ENCODE measurements around the gene RBM3. TPM values are rescaled to one million over a fixed set of nuclear protein-coding genes. Genes with fewer than 3 reads are reported as not detected.

The RBM3 gene
- polyA plus RNA-seq, 3 donors, result 187 to 302 (median 203) TPM

DNA sequence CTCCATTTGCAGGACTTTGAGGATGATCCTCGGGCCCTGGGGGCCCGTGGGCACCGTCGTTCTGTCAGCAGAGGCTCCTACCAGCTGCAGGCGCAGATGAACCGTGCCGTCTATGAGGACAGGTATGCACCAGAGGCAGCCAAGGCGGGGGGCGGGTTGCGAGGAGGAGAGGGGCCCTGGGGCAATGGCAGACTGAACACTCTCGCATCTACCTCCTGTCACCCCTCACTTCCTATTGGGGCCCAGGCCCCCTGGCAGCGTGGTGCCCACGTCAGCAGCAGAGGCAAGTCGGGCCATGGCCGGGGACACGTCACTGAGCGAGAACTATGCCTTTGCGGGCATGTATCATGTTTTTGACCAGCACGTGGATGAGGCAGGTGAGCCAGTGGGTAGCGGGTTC is 25.1 kb downstream of the RBM3 start:
- DNase-seq, result no peak
- intact Hi-C loops (cut with micrococcal nuclease), result no loop called here

GRCh38 chrX:48600226-48600625 is 25.9 kb downstream of the RBM3 start:
- no peak overlapping the region for H3K4me3 ChIP-seq (replicated peaks in 1 of 3; ENCODE audit: low read depth in 2 of 3, low read length in 3 of 3)
- TF ChIP-seq, protein P1, sequence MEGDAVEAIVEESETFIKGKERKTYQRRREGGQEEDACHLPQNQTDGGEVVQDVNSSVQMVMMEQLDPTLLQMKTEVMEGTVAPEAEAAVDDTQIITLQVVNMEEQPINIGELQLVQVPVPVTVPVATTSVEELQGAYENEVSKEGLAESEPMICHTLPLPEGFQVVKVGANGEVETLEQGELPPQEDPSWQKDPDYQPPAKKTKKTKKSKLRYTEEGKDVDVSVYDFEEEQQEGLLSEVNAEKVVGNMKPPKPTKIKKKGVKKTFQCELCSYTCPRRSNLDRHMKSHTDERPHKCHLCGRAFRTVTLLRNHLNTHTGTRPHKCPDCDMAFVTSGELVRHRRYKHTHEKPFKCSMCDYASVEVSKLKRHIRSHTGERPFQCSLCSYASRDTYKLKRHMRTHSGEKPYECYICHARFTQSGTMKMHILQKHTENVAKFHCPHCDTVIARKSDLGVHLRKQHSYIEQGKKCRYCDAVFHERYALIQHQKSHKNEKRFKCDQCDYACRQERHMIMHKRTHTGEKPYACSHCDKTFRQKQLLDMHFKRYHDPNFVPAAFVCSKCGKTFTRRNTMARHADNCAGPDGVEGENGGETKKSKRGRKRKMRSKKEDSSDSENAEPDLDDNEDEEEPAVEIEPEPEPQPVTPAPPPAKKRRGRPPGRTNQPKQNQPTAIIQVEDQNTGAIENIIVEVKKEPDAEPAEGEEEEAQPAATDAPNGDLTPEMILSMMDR (IDR thresholded peaks at IDR 0.05), result no peak
- Mint-ChIP-seq H3K4me1 (peaks cover 6% of the 10 kb centered on the region), H3K27ac (no peak overlapping the region), H3K36me3 (peaks cover 46 to 63% of the 10 kb centered on the region in 2 donors), H3K9me3 (peaks cover 0 to 10% (median 7%) of the 10 kb centered on the region in 7 donors), H3K4me3 (no peak overlapping the region), H3K27me3 (ENCODE audit: low read depth in 3 of 3) (peaks cover 0 to 3% (median 0%) of the 10 kb centered on the region in 3 donors)
- H3K9me3 ChIP-seq (replicated peaks in 1 of 2; ENCODE audit: control insufficient read depth in 1 of 2, insufficient read depth in 1 of 2, low read length in 2 of 2), result no peaks in the 10 kb centered on the region
- H4K20me1 ChIP-seq (ENCODE audit: insufficient read depth, low read length), result no peaks in the 10 kb centered on the region
- peaks cover 44 to 62% of the 10 kb centered on the region in 2 donors for H3K36me3 ChIP-seq (replicated peaks in 1 of 2; ENCODE audit: control insufficient read depth in 1 of 2, insufficient read depth in 2 of 2, low read length in 2 of 2)
- no peak overlapping the region for H3K27ac ChIP-seq (ENCODE audit: low read depth in 1 of 2, low read length in 2 of 2)
- DNase-seq, result no peak
- no peaks in the 10 kb centered on the region for H3K27me3 ChIP-seq (ENCODE audit: control insufficient read depth in 2 of 2, insufficient read depth in 2 of 2, low read length in 2 of 2)
- over 99% methylated on average over 16 of the region's 19 CpGs for WGBS (ENCODE audit: insufficient coverage)
- no peak overlapping the region for H3K9ac ChIP-seq (ENCODE audit: insufficient read depth, low read length, poor library complexity, severe bottlenecking)
- intact Hi-C loops (cut with micrococcal nuclease), result no loop called here
- H3K4me1 ChIP-seq (ENCODE audit: control insufficient read depth in 1 of 2, insufficient read depth in 2 of 2, low read length in 2 of 2), result peaks cover 6 to 7% of the 10 kb centered on the region in 2 donors
- H3K79me2 ChIP-seq (ENCODE audit: insufficient read depth, low read length), result no peaks in the 10 kb centered on the region
- H2AFZ ChIP-seq (ENCODE audit: insufficient read depth, low read depth, low read length, poor library complexity, severe bottlenecking), result no peak overlapping the region
- no peak overlapping the region for H3K4me2 ChIP-seq (replicated peaks; ENCODE audit: extremely low read depth, low read length, poor library complexity, severe bottlenecking)

More for the DNA sequence above, 25.1 kb downstream of the RBM3 start:
- H3K79me2 ChIP-seq (ENCODE audit: insufficient read depth, low read length), result no peaks in the 10 kb centered on the region
- no peaks in the 10 kb centered on the region for H3K27me3 ChIP-seq (ENCODE audit: control insufficient read depth in 2 of 2, insufficient read depth in 2 of 2, low read length in 2 of 2)
- peaks cover 39 to 53% of the 10 kb centered on the region in 2 donors for H3K36me3 ChIP-seq (replicated peaks in 1 of 2; ENCODE audit: control insufficient read depth in 1 of 2, insufficient read depth in 2 of 2, low read length in 2 of 2)
- peaks cover 0 to 3% (median 1%) of the 10 kb centered on the region in 3 donors for H3K27me3 Mint-ChIP-seq (ENCODE audit: low read depth in 3 of 3)
- peaks cover 38 to 55% of the 10 kb centered on the region in 2 donors for H3K36me3 Mint-ChIP-seq
- H3K4me1 ChIP-seq (ENCODE audit: control insufficient read depth in 1 of 2, insufficient read depth in 2 of 2, low read length in 2 of 2), result peaks cover 6 to 7% of the 10 kb centered on the region in 2 donors
- TF ChIP-seq, protein P1 (IDR thresholded peaks at IDR 0.05), result no peak
- no peak overlapping the region for H2AFZ ChIP-seq (ENCODE audit: insufficient read depth, low read depth, low read length, poor library complexity, severe bottlenecking)
- peaks cover 6% of the 10 kb centered on the region for H3K4me1 Mint-ChIP-seq
- H3K4me3 ChIP-seq (replicated peaks in 1 of 3; ENCODE audit: low read depth in 2 of 3, low read length in 3 of 3), result no peak overlapping the region
- no peaks in the 10 kb centered on the region for H3K9me3 ChIP-seq (replicated peaks in 1 of 2; ENCODE audit: control insufficient read depth in 1 of 2, insufficient read depth in 1 of 2, low read length in 2 of 2)
- no peak overlapping the region for H3K4me3 Mint-ChIP-seq
- no peak overlapping the region for H3K27ac ChIP-seq (ENCODE audit: low read depth in 1 of 2, low read length in 2 of 2)
- no peaks in the 10 kb centered on the region for H4K20me1 ChIP-seq (ENCODE audit: insufficient read depth, low read length)
- H3K27ac Mint-ChIP-seq, result peak overlapping the region in 2 of 7 donors; percentile 19 to 52
- no peak overlapping the region for H3K4me2 ChIP-seq (replicated peaks; ENCODE audit: extremely low read depth, low read length, poor library complexity, severe bottlenecking)
- peaks cover 0 to 10% (median 7%) of the 10 kb centered on the region in 7 donors for H3K9me3 Mint-ChIP-seq
- 93% methylated on average over 8 of the region's 20 CpGs for WGBS (ENCODE audit: insufficient coverage)
- H3K9ac ChIP-seq (ENCODE audit: insufficient read depth, low read length, poor library complexity, severe bottlenecking), result no peak overlapping the region

Measured in CD14-positive monocyte (primary cell).